Measurements from ENCODE around the gene ZNF275. TPM values are rescaled to one million over a fixed set of nuclear protein-coding genes. Genes with fewer than 3 reads are reported as not detected.

ZNF275 gene
- total and polyA plus RNA-seq, 2 experiments from 2014 or later: 3.6 to 13.8 TPM

GRCh38 chrX:153320555-153321184 lies 13.3 kb upstream of the ZNF275 start:
- H3K36me3 ChIP-seq: no peaks in the 10 kb centered on the region
- H3K27me3 ChIP-seq: peaks cover 27% of the 10 kb centered on the region
- H3K4me3 ChIP-seq: no peak overlapping the region
- no peaks in the 10 kb centered on the region for H3K4me1 ChIP-seq (ENCODE audit: low read depth)
- DNase-seq (ENCODE audit: low read depth in 1 of 2, low spot score in 1 of 2): peak in 1 of 2 donors; percentile 9
- TF ChIP-seq CTCF (IDR thresholded peaks at IDR 0.05; ENCODE audit: low read depth, low read length): no peak
- H3K9me3 ChIP-seq (ENCODE audit: low read depth): no peaks in the 10 kb centered on the region
- no peak overlapping the region for H3K27ac ChIP-seq

DNA sequence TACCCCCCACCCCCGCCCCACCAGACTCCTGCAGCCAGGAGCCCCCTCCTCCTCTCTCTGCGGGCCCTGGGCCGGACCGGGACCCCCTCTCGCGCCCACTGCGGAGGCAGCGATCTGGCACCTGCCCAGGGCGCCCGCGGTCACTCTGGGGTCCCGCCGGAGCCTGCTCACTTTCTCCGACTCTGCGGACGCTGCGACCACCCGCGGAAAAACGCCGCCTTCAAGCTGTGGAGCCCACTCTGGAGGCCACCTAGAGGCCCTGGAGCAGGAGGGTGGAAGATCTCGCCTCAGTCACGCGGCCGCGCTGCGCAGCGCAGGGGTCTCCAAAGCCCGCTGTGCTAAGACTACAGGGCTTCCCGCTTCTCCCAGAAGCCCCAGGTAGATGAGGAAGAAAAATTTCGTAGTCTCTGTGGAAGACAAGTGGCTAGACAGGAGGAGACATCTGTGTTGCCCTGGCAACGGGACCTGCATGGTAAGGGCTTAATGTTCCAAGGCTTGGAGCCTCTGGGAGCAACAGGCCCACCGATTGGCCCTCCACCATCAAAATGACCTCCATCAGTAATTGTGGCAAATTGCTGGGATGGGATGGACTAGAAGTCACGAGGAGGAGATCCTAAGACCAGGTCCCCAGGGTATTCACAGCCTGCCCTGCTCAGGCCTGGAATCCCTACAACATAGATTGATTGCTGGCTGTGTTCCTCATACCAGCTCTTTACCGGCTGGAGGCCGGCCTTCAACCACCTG lies 12.4 kb upstream of the ZNF275 start, which contains the start of gene PNMA6F:
PNMA6F (minus strand) TSS at position 387 of the 744 bp plus-strand sequence. CDS start 1,093 bp downstream, outside the sequence.
- Histone ChIP-seq H3K4me3 (no peak within 1 kb of the TSS), H3K27ac (no peak within 1 kb of the TSS), H3K9me3 (ENCODE audit: low read depth) (no peaks in the 10 kb centered on the region), H3K36me3 (no peaks in the 10 kb centered on the region), H3K27me3 (peaks cover 27% of the 10 kb centered on the region), H3K4me1 (ENCODE audit: low read depth) (no peaks in the 10 kb centered on the region)
- no peak for TF ChIP-seq CTCF (IDR thresholded peaks at IDR 0.05; ENCODE audit: low read depth, low read length)
- DNase-seq (ENCODE audit: low read depth in 1 of 2, low spot score in 1 of 2): no peak

DNA sequence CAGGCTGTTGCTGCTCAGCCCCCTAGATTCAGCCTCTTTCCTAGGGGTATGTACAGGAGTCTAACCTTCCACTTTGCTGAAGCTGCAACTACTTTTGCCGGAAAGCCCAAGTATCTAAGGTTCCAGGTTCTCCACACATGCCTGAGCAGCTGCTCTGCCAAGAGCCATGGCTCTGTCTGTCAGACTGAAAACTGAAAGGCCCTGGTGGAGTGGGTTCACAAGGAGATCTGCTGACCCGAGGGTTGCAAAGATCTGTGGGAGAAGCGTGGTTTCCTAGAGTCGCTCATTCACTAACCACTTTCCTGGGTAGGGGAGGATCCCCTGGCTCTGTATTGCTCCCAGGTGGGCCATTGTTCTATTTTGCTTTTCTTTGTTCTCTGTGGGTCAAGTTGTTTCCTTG lies 6.4 kb upstream of the ZNF275 start:
- no peak for DNase-seq (ENCODE audit: low read depth in 1 of 2, low spot score in 1 of 2)
- Histone ChIP-seq H3K27me3 (peaks cover 14% of the 10 kb centered on the region), H3K4me3 (no peak overlapping the region), H3K4me1 (ENCODE audit: low read depth) (no peaks in the 10 kb centered on the region), H3K9me3 (ENCODE audit: low read depth) (no peaks in the 10 kb centered on the region), H3K27ac (no peak overlapping the region), H3K36me3 (no peaks in the 10 kb centered on the region)
- TF ChIP-seq CTCF (IDR thresholded peaks at IDR 0.05; ENCODE audit: low read depth, low read length): no peak

GRCh38 chrX:153333266-153333665 lies 687 bp upstream of the ZNF275 start:
- H3K4me1 ChIP-seq (ENCODE audit: low read depth): no peaks in the 10 kb centered on the region
- no peak for TF ChIP-seq CTCF (IDR thresholded peaks at IDR 0.05; ENCODE audit: low read depth, low read length)
- H3K27ac ChIP-seq: no peak overlapping the region
- DNase-seq (ENCODE audit: low read depth in 1 of 2, low spot score in 1 of 2): peak in 1 of 2 donors; percentile 55
- no peaks in the 10 kb centered on the region for H3K36me3 ChIP-seq
- peak overlapping the region; percentile 57 for H3K4me3 ChIP-seq
- no peaks in the 10 kb centered on the region for H3K9me3 ChIP-seq (ENCODE audit: low read depth)
- H3K27me3 ChIP-seq: peaks cover 15% of the 10 kb centered on the region

DNA sequence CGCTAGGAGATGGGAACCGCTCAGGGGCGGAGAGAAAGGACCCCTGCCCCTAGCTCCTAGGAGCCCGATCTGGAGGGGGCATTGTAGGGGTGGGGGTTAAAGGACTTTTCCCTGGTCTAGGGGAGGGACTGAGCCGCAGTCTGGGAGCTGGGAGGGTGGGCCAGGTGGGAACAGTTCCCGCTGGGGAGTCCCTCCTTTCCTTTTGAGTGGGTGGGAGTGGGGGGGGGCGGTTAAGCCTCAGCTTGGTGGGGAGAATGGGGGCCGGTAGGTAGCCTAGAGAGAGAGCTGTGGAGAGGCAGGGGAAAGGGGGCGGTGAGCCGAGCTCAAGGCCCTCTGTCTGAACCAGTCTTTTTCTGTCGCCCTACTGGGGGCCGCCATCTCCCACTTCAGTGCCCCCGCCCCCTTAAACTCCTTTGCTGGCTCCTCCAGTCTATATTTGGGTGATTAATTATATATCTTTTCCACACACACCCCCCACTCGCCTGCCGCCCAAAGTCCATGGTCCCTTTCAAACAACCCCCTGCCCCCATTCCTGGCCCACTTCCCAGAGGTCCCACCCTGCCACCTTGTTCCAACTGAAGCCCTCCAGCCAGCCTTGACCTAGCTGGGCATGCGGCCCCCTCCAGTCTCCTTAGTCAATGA lies 822 bp downstream of the ZNF275 start:
- Histone ChIP-seq H3K4me1 (ENCODE audit: low read depth) (no peaks in the 10 kb centered on the region), H3K4me3 (peak overlapping the region; percentile 57), H3K36me3 (no peaks in the 10 kb centered on the region), H3K27me3 (peaks cover 15% of the 10 kb centered on the region), H3K9me3 (ENCODE audit: low read depth) (no peaks in the 10 kb centered on the region), H3K27ac (peak overlapping the region; percentile 79)
- TF ChIP-seq CTCF (IDR thresholded peaks at IDR 0.05; ENCODE audit: low read depth, low read length): no peak
- no peak for DNase-seq (ENCODE audit: low read depth in 1 of 2, low spot score in 1 of 2)
